ENCODE measurements around the gene IL1R2.

The IL1R2 gene

GRCh38 chr2:101985101-101985792 lies 6.5 kb upstream of the IL1R2 start:
- Histone ChIP-seq H3K27ac (replicated peaks) (no peak overlapping the region), H3K4me3 (replicated peaks; ENCODE audit: insufficient read depth, low read length) (no peak overlapping the region), H3K27me3 (ENCODE audit: insufficient read depth, poor library complexity, severe bottlenecking) (no peaks in the 10 kb centered on the region)
- DNase-seq (ENCODE audit: low read depth in 1 of 2, low spot score in 1 of 2) = no peak
- TF ChIP-seq CTCF (IDR thresholded peaks at IDR 0.05; ENCODE audit: insufficient read depth, low read length) (no peak), POLR2AphosphoS5 (IDR thresholded peaks at IDR 0.05; ENCODE audit: low read depth) (no peak), REST (IDR thresholded peaks at IDR 0.05; ENCODE audit: insufficient replicate concordance, low read depth) (no peak), SPI1 (IDR thresholded peaks at IDR 0.05; ENCODE audit: borderline replicate concordance, low read depth) (no peak), GABPA (IDR thresholded peaks at IDR 0.05; ENCODE audit: low read depth) (no peak)

GRCh38 chr2:101985793-101986164 lies 6.0 kb upstream of the IL1R2 start:
- TF ChIP-seq REST (IDR thresholded peaks at IDR 0.05; ENCODE audit: insufficient replicate concordance, low read depth) (no peak), POLR2AphosphoS5 (IDR thresholded peaks at IDR 0.05; ENCODE audit: low read depth) (no peak), SPI1 (IDR thresholded peaks at IDR 0.05; ENCODE audit: borderline replicate concordance, low read depth) (no peak), CTCF (IDR thresholded peaks at IDR 0.05; ENCODE audit: insufficient read depth, low read length) (no peak), GABPA (IDR thresholded peaks at IDR 0.05; ENCODE audit: low read depth) (no peak)
- DNase-seq (ENCODE audit: low read depth in 1 of 2, low spot score in 1 of 2) = no peak
- H3K27ac ChIP-seq (replicated peaks) = no peak overlapping the region
- no peak overlapping the region for H3K4me3 ChIP-seq (replicated peaks; ENCODE audit: insufficient read depth, low read length)
- H3K27me3 ChIP-seq (ENCODE audit: insufficient read depth, poor library complexity, severe bottlenecking) = no peaks in the 10 kb centered on the region

- no peaks in the 10 kb centered on the region for H3K27me3 ChIP-seq (ENCODE audit: insufficient read depth, poor library complexity, severe bottlenecking)
- TF ChIP-seq GABPA (IDR thresholded peaks at IDR 0.05; ENCODE audit: low read depth) (no peak), REST (IDR thresholded peaks at IDR 0.05; ENCODE audit: insufficient replicate concordance, low read depth) (no peak), CTCF (IDR thresholded peaks at IDR 0.05; ENCODE audit: insufficient read depth, low read length) (no peak), SPI1 (IDR thresholded peaks at IDR 0.05; ENCODE audit: borderline replicate concordance, low read depth) (no peak), POLR2AphosphoS5 (IDR thresholded peaks at IDR 0.05; ENCODE audit: low read depth) (no peak)
- no peak overlapping the region for H3K27ac ChIP-seq (replicated peaks)
- no peak for DNase-seq (ENCODE audit: low read depth in 1 of 2, low spot score in 1 of 2)
- no peak overlapping the region for H3K4me3 ChIP-seq (replicated peaks; ENCODE audit: insufficient read depth, low read length)
Observed at GRCh38 chr2:101986376-101986775, 5.4 kb upstream of the IL1R2 start.

Data from HL-60 (cell line).